Cerebellar nuclear complex (tissue), 1 donor: ENCODE measurements around the gene SMIM35.
"Not testable (repeated sequence)": the region's sequence is repeated elsewhere in the genome, so short reads cannot be mapped to it uniquely, and the experiment has no call there.

ENCODE experiments used
- DNase-seq, 2 experiments: peaks; one replicate each; lab custom pipeline; 2025; lab: John Stamatoyannopoulos, UW

Gene SMIM35

GRCh38 chr11:118027694-118028093, 59.1 kb downstream of the SMIM35 start:
- DNase-seq: no peak

GRCh38 chr11:118021146-118021545, 65.6 kb downstream of the SMIM35 start:
- DNase-seq: no peak

- no peak for DNase-seq
These were observed 68.4 kb downstream of the SMIM35 start for GRCh38 chr11:118018401-118018800.

- DNase-seq: no peak
These were observed 69.0 kb downstream of the SMIM35 start for GRCh38 chr11:118017631-118018315.

- DNase-seq: no peak
These were observed 69.7 kb downstream of the SMIM35 start for GRCh38 chr11:118017111-118017510.

- DNase-seq: no peak
These were observed 70.7 kb downstream of the SMIM35 start for GRCh38 chr11:118016104-118016503.

GRCh38 chr11:118015385-118015841, 71.3 kb downstream of the SMIM35 start:
- no peak for DNase-seq

- no peak for DNase-seq
These were observed 72.7 kb downstream of the SMIM35 start for GRCh38 chr11:118014022-118014421.

GRCh38 chr11:118012083-118012669, 74.6 kb downstream of the SMIM35 start:
- no peak for DNase-seq

GRCh38 chr11:118010738-118011461, 75.9 kb downstream of the SMIM35 start:
- no peak for DNase-seq

- no peak for DNase-seq
These were observed 76.7 kb downstream of the SMIM35 start for GRCh38 chr11:118009864-118010737.

- no peak for DNase-seq
These were observed 78.4 kb downstream of the SMIM35 start for GRCh38 chr11:118008271-118008911.

GRCh38 chr11:118007563-118008270, 79.0 kb downstream of the SMIM35 start:
- not testable (repeated sequence) for DNase-seq

GRCh38 chr11:118007040-118007439, 79.7 kb downstream of the SMIM35 start:
- no peak for DNase-seq

- no peak for DNase-seq
These were observed 80.6 kb downstream of the SMIM35 start for GRCh38 chr11:118006153-118006534.

GRCh38 chr11:118005224-118006152, 81.3 kb downstream of the SMIM35 start:
- no peak for DNase-seq

- no peak for DNase-seq
These were observed 82.1 kb downstream of the SMIM35 start for GRCh38 chr11:118004543-118005223.

- no peak for DNase-seq
These were observed 83.3 kb downstream of the SMIM35 start for GRCh38 chr11:118003456-118003855.
